GM19023 (cell line): ENCODE measurements around the gene FTO.

Experiments
- ATAC-seq: cut with Tn5 transposase; IDR thresholded peaks from one replicate; pipeline ENCODE4 v1.9.1; 2021; ENCODE audit warnings: mild to moderate bottlenecking, moderate library complexity; ENCODE audit not compliant: unreplicated experiment

The FTO gene

DNA sequence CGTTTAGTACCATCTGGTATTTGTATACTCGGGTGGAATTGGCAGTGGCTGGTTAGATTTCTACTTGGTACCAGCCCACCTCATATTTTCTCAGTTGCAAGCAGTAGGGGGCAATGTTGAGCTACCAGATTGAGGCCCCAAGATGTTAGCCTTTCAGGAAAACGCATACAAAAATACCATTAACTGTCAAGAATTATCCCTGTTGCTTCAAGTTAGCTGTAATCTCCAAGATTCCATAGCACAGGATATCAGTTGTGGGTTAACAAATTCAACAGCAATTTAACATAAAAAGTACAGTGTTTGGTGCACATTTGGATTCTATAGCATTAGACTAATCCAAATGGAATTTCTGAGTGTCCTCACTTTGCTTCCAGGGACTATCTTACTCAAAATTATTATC, 188.2 kb downstream of the FTO start:
- ATAC-seq, result no peak

DNA sequence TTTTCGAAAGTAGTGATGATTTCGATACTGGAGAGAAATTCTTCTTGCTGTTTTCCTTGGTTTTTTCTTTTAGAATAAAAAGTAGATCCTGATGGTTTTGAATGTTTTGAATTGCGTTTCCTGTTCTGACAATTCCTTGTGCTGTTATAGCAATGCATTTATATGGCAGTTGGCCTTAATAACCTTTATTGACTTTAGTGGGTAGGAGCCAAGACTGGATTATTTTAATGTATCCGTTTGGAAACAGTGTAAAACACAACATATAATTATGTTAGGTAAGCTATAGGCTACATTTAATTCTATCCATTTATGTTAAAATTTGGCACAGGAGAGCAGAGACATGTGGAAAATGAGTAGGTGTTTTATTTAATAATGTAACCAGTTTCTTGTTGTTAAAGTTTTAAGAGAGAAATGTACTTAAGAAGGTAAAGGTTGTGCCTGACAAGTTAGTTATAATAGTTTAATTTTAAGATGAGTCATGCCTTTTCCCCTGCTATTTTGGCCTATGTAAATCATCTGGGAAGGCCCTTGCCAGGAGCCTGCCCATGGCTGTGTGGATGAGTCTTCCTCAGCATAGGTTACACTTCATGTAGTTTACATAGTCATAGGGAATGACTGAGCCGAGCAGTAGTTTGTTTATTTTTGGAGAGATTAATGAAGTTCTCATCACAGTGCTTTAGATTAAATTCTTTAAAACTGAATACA, 189.9 kb downstream of the FTO start:
- no peak for ATAC-seq

DNA sequence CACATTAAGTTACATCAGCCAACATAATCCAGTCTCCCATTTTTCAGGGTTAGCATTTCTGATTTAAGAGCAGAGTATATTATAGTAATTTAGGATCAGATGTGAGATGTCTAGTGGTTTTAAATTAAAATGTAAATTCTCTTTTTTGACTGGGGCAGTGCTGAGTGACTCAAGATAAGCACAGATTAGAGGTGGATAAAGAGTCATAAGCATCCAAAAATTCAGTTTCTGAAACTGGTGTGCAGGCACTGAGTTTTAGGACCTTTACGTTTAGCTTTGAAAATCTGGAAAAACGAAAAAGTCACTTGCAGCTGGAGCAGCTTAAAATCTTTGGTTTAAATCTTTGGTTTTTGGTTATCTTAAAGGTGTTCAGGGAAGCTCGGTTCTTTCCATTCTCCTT, 190.7 kb downstream of the FTO start:
- ATAC-seq, result no peak

DNA sequence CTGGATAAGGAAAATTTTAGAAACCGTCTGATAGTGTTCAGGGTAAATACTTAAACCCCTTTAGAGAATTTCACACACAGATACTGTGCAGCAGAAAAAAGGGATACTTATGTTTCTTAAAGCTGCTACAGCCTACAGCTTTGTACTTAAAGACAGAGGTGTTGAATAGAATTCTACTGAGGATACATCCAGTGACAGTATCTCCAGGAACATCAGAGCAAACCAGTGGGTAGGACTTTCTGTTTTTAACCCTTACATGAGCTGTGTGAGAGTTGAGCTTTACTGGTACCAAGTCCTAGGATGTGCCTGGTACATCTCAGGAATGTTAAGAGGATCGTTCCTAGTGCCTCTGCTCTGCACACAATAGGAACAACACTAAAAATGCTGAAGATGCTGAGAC, 191.5 kb downstream of the FTO start:
- ATAC-seq, result no peak

DNA sequence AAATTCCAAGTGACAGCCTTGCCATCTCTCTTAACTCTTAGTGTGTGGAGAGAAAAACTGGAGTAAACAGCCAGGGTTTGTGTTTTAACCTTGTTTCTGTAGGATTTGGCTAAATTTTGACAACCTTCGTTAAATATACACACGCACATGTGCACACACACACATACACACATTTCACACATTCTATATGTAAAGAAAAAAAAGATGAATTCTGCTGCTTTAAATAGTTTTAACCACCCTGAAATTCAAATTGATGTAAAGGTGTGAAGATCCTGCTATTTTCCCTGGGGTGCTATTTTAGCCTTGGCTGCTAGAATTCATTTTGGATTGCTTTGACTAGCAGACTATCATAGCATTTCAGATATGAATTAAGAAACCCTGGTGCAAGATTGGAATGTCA, 191.9 kb downstream of the FTO start:
- ATAC-seq, result no peak

DNA sequence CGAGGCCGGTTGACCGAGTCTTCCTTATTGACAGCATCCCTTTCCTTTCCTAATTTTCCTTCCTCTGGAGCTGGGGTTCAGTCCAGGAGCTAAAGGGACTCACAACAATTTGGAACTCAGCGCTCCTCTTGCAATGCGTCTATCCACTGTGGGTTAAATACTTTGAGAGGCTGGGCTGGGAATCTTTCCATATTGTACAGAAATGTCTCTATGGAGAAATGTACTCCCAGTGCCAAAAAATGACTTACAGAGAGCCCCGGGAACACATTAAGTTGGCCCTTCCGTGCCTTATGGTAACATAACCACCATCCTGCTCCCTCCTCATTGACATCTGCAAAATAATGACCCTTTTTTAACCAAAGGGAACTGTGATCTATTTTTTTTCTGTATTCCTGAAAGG, 192.8 kb downstream of the FTO start:
- no peak for ATAC-seq

DNA sequence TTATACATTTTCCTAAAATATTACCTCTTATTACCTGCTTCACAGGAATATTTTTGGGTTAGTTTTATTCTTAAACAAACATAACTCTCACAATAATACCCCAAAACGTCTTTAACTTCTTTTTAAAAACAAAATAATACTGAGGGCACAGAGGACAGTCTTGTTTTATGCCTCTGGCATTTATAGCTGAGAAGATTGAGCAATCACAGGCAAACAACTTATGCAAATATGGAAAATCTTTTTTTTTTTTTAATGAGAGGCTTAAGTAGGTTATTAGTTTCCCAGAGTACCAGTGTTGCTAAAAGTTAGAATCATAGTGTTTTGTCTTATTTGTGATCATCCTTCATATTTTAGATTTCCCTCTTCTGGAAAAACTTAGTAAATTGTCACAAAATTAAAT, 195.0 kb downstream of the FTO start:
- ATAC-seq, result no peak

DNA sequence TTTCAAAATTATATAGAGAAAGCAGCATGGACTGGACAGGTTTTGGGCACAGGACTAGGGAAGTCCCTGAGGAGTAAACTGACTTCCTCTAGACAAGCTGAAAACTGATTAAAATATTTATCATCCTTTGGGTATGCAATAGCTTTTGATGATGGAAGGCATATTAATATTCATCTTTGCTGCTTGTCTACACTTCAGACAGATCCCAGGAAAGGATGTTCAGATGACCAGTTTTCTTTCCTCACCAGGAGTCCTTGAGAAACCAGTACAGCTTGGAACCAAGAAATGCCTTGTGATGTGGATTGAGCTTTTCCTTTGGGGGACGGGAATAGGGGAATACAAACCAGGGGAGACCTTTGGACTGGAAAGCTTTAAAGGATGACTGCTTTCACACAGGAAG, 195.5 kb downstream of the FTO start:
- ATAC-seq, result no peak

DNA sequence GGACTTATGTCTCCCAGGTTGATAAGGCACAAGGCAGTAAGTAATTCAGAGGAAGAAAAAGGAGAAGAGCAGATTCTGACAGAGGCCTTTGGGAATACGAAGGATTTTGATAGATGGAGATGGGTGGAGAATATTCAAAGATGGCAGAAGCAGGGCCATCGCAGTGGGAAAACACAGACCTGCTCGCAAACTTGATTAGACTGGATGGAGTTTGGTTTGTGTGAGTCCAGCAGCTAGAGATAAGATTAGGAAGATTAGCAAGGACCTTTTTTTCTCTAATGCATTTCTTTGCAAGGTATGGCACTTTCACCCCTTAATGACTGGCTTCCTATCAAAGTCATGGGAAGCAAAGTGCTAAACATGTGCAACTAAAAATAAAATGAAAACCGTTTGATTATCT, 196.7 kb downstream of the FTO start:
- ATAC-seq, result no peak

DNA sequence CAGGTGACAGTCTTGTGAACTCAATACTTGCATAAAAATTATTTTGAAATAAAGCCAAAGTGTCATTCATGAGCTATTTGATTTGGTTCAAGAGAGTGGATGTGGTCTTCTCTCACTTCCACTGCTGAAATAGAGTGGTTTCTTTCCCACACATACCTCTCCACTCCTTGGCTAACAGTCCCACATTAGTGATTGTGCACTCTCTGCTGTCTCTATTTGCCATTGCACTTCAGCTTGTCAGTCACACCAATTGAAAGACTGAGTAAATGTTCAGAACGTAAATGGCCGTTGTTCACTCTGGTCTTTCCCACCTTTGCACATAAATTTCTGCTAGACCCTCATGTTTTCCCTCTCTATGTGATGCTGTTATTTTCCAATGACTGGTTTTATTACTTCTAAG, 197.5 kb downstream of the FTO start:
- ATAC-seq, result no peak

DNA sequence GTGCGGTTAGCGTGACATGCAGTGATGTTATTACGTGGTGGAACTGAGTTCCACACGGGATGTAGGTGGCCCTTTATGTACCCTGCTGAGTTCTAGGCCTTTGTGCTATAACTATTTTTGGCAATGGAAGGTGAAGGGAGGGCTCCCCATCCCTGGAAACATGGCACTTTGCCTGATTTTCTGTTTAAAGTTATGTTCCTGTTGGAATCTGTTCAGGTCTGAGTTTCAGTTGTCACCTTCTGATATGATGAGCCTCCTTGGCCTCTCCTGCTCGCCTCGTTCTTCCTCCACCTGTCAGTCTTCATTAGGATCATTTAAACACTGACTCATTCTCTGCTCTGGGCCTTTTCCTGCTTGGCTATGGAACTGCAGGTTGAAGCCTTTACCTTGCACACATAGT, 200.6 kb downstream of the FTO start:
- ATAC-seq, result no peak

DNA sequence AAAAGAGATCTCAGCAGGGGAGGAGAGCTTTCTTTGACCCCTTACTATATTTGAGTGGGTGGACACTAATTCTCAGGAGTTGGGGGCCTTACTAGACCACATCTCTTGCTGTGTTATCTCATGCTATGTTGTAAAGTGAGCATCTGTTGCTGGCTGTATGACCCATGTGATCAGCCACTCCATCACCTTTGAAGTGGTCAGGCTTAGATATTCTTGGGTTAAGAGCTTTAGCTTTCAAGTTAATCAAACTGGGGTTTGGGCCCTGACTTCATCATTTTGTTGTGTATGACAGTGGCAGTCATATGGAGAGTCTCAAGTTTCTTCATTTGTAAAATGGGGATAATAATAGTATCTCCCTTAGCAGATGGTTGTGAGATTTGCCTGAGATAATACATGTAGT, 201.1 kb downstream of the FTO start:
- no peak for ATAC-seq

DNA sequence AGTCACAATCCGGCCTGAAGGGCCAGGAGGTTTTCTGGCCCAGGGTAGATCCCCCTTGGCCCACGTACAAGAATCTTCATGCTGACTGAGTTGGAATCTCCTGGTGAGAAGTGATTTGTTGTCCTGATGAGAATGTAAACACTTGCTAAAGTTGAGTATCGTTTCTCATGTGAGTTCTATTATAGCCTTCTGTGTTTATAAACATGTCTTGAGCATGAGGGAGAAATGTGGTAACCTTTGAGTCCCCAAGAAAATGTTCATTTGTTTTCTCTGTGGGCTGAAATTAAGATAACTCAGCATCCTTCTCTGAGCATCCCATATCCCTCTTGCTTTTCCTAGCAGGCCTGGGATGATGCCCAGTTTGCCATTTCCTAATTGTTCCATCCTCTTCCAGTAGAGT, 204.8 kb downstream of the FTO start:
- no peak for ATAC-seq

DNA sequence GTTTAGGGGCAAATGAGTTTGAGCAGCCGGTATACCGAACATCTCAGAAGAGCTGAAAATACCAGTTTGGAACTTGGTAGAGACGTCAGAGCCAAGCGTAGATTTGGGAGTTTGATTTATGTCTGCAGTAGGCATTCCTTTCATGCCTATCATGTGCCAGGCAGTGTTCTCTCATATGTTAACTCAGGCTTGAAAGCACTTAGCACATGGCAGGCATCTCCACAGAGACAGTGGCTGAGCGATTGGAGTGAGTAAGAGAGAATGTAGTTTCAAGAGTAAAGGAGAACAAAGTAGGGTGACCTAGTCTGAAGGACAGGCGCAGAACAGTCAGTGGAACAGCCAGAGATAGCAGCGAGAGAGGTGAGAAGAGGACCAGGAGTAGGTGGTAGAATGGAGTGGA, 207.0 kb downstream of the FTO start:
- ATAC-seq, result no peak

DNA sequence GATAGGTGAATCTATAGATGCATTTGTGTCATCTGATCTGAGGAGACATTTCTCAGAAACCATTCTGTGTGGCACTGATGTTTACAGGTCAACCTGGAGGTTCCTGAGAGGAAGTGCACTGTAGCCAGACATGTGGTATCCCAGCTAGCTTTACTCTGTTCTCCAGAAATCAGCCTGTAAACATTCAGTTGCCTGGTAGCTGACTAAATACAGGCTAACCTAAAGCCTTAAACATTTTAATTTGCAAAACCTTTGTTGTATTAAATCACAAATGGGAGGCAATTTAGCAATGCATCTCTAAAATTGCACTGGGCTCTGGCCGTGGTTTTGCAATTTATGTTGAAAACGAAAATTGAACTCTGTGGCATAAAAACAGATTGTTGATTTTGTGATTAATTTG, 207.6 kb downstream of the FTO start:
- no peak for ATAC-seq

DNA sequence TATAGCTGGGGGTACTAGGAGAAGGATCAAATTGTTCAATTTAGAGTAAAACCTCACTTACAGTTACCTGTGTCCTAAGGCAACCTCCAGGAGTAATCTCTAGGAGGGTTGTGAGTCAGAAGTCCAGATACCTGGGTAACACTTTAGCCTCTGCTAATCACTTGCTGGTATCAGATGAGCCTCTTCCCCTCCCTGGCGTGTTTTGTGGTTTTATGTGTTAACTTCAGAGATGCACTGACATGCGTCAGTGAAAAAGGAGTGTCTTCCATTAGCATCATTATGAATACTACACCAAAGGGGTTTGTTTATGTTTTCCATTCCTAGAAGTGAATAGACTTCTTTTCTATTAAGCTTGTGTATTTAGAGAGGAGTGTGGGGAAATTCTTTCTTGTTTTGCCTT, 208.2 kb downstream of the FTO start:
- ATAC-seq, result no peak

DNA sequence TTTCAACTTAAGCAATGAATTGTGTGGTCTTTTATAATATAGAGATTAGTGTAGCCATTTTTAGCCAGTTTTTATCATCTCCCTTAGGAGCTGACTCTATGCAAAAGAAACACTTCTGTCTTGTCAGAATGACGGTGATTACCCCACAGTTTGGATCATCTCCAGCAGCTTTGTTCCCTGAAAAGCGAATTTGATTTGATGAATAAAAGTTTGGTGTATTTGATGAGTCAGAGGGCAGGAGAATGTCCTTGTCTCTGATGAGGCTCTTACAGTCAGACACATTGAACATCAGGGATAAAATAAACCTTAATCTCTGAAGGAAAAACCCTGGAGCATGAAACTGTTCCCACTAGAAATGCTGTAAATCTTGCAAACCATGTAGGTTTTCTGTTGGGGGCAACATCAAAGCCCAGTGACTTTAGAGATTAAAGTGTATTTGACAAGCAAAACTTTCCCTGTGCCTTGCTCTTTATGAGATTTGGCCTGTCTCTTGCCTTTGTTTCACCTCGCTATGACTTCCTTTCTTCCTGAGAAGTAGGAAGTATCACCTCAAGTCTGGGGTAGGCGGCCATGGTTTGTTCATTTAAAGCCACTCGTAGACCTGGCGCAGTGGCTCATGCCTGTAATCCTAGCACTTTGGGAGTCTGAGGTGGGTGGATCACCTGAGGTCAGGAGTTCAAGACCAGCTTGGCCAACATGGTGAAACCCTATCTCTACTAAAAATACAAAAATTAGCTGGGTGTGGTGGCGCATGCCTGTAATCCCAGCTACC, 209.3 kb downstream of the FTO start:
- ATAC-seq, result no peak

DNA sequence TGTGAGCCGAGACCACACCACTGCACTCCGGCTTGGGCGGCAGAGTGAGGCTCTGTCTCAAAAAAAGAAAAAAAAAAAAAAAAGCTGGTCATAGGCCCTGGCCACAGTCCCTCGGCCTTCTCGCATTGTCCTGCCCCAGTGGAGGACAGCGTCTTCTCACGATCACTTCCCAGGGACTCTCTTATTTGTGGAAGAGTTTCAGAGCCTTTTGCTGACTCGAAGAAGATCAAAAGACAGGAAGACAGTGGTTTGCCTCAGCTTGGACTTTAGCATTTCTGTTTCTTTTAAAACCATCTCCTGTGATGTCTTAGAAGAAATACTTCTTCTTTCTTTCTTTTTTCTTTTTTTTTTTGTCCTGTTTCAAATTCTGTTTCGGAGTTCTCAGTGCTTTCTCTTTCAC, 210.0 kb downstream of the FTO start:
- ATAC-seq, result no peak

DNA sequence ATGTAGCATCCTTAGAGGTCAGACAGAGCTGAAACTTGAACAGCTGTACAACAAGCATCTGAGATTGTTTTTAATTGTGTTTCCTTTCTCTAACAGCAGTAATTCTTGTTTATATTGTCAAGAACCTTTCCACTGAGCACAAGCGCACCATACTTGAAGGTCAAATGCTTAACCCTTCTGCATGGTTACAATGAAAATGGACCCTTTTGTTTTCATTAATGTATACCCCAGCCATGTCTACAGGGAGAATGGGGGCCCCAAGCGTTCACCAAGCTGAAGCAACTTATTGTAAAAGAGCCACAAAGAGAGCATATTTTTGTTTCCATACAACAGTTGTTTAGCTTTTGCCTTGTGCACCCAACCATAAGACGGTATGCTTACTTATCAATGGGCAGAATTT, 210.8 kb downstream of the FTO start:
- no peak for ATAC-seq

DNA sequence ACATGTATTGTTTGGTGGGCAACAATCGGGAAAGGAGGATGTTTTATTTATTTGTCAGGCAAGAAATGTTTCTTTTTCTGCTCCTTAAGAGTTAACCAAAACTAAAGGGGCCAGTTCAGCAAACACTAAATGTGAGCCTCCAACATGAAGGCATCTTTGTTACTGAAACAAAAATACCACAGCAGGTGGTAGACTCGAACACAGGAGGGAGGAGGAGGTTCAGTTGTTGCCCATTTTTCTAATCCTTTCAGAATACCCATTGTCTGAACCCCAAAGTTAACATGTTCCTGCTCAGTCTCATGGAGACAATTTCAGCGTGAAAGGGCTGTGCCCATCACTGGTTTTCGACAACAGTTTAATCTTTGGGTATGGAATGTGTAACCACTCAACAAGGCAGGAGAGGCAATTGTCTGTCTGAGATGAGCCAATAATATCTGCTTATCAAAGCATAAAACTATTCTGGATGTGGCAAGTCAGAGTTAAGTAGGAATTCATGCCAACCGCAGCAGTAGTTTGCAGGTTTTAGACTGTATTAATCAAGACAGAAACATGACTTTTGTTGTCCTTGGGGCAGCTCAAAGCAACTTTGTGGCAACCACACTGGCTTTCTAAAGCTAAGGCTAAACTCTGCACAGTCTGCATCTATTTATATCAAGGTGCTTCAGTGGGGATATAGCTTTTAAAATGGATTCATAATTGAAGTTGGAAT, 211.7 kb downstream of the FTO start:
- ATAC-seq, result no peak

DNA sequence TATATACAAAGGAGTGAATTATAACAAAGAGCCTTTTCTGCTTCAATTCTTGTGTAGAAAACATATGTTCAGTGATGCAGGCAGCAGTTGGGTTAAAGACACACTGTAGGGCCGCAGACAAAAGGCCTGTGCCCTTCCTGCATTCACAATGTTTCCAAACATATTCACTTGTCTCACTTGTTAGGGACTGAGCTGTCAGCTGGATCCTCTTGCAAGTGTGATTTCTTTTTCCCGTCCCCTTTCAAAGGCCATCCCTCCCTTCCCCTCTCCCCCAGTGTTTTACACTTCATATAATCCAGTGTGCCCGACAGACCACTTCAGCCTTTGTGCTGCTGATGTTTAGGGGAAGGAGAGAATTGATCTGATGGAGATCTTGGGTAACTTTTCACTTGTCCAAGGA, 217.0 kb downstream of the FTO start:
- no peak for ATAC-seq
